PFSK-1 (cell line): ENCODE measurements around the gene BSPH1.

Source experiments
- POLR2AphosphoS5 ChIP-seq: IDR thresholded peaks from 2 replicates; pipeline ENCODE4 v1.6.1; 2012; ENCODE audit warnings: low read depth, mild to moderate bottlenecking, control low read depth, low read length, moderate library complexity
- TAF1 ChIP-seq: IDR thresholded peaks from 2 replicates; pipeline ENCODE4 v1.6.1; 2012; ENCODE audit warnings: low read length, control low read depth, borderline replicate concordance; ENCODE audit not compliant: insufficient read depth
- TF ChIP-seq, protein P1 (sequence below), 2 experiments: IDR thresholded peaks; 2 replicates each; pipeline versions ENCODE4 v1.6.1 to v1.8.0; 2011 to 2012; ENCODE audit warnings: low read depth in 2 of 2, low read length in 2 of 2, control low read depth in 1 of 2, inconsistent platforms in 1 of 2, mild to moderate bottlenecking in 1 of 2, moderate library complexity in 1 of 2; ENCODE audit not compliant: insufficient read depth in 1 of 2

DNA sequence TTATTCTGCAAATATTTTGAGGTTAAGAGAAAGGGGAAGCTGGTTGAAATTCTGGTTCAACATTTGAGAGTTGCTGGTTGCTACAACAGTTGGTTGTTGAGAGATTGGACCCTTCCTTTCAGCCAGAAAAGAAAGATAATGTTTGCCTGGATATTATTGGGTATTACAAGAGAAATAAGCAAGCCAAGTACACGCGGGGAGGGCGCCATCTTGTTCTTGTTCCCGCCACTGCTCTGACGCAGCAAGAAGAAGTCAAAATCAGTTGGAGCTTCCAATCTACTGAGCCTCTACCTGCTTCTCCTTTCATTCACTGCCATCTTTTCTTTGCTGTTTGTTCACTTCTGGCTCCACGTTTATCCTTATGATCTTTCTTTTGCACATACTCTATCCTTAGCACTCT lies 18.4 kb downstream of the BSPH1 start:
- TF ChIP-seq TAF1 (no peak), POLR2AphosphoS5 (no peak)
- TF ChIP-seq, protein P1, sequence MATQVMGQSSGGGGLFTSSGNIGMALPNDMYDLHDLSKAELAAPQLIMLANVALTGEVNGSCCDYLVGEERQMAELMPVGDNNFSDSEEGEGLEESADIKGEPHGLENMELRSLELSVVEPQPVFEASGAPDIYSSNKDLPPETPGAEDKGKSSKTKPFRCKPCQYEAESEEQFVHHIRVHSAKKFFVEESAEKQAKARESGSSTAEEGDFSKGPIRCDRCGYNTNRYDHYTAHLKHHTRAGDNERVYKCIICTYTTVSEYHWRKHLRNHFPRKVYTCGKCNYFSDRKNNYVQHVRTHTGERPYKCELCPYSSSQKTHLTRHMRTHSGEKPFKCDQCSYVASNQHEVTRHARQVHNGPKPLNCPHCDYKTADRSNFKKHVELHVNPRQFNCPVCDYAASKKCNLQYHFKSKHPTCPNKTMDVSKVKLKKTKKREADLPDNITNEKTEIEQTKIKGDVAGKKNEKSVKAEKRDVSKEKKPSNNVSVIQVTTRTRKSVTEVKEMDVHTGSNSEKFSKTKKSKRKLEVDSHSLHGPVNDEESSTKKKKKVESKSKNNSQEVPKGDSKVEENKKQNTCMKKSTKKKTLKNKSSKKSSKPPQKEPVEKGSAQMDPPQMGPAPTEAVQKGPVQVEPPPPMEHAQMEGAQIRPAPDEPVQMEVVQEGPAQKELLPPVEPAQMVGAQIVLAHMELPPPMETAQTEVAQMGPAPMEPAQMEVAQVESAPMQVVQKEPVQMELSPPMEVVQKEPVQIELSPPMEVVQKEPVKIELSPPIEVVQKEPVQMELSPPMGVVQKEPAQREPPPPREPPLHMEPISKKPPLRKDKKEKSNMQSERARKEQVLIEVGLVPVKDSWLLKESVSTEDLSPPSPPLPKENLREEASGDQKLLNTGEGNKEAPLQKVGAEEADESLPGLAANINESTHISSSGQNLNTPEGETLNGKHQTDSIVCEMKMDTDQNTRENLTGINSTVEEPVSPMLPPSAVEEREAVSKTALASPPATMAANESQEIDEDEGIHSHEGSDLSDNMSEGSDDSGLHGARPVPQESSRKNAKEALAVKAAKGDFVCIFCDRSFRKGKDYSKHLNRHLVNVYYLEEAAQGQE (IDR thresholded peaks at IDR 0.05; ENCODE audit: insufficient read depth in 1 of 2, low read depth in 2 of 2, low read length in 2 of 2), result no peak
